Thyroid gland (tissue), 4 donors: ENCODE data around the gene MX2.

Experiments
- CTCF ChIP-seq, 6 experiments: fragments of 200-600 bp in 3 of 6; fragments of 450-650 bp in 3 of 6; sonication (generic) in 3 of 6; IDR thresholded peaks; one replicate each; pipeline ENCODE4 v1.5.1; 2016 to 2019; ENCODE audit warnings: antibody characterized with exemption in 6 of 6, mild to moderate bottlenecking in 2 of 6, inconsistent platforms in 1 of 6, moderate library complexity in 1 of 6
- POLR2A ChIP-seq, 2 donors: fragments of 450-650 bp; IDR thresholded peaks; one replicate each; pipeline ENCODE4 v1.6.1; 2017; ENCODE audit warnings: antibody characterized with exemption in 2 of 2, mild to moderate bottlenecking in 2 of 2, moderate library complexity in 1 of 2

GRCh38 chr21:41357546-41357945, 4.3 kb upstream of the MX2 start:
- TF ChIP-seq POLR2A (IDR thresholded peaks at IDR 0.05) (no peak), CTCF (IDR thresholded peaks at IDR 0.05) (no peak)
